ENCODE results near the gene OPTN.
A peak's percentile ranks its signal among the peaks of the same experiment; 100 is the strongest.
"Not testable (repeated sequence)": the region's sequence is repeated elsewhere in the genome, so short reads cannot be mapped to it uniquely, and the experiment has no call there.

The OPTN gene

GRCh38 chr10:13091801-13092200 is 8.2 kb upstream of the OPTN start:
- TF ChIP-seq CTCF (conservative IDR thresholded peaks at IDR 0.05) = no peak
- no peak overlapping the region for H3K27ac ChIP-seq

GRCh38 chr10:13092291-13093102 is 7.5 kb upstream of the OPTN start:
- no peak for TF ChIP-seq CTCF (conservative IDR thresholded peaks at IDR 0.05)

GRCh38 chr10:13094082-13094481 is 5.9 kb upstream of the OPTN start:
- H3K27ac ChIP-seq = not testable (repeated sequence)

More at GRCh38 chr10:13092291-13093102, 7.5 kb upstream of the OPTN start:
- no peak overlapping the region for H3K27ac ChIP-seq

- no peak overlapping the region for H3K27ac ChIP-seq
- TF ChIP-seq CTCF (conservative IDR thresholded peaks at IDR 0.05) = no peak
Measured at GRCh38 chr10:13095094-13095493, 4.9 kb upstream of the OPTN start.

- TF ChIP-seq CTCF (conservative IDR thresholded peaks at IDR 0.05) = no peak
Measured at GRCh38 chr10:13095929-13096328, 4.0 kb upstream of the OPTN start.

GRCh38 chr10:13099144-13099665 is 758 bp upstream of the OPTN start:
- peak overlapping the region; percentile 78 for H3K27ac ChIP-seq
- TF ChIP-seq CTCF (conservative IDR thresholded peaks at IDR 0.05) = peak; percentile 58; the same call in 1 of the 2 replicates

More at GRCh38 chr10:13095929-13096328, 4.0 kb upstream of the OPTN start:
- H3K27ac ChIP-seq = no peak overlapping the region

GRCh38 chr10:13100349-13101294 is 659 bp downstream of the OPTN start:
- H3K27ac ChIP-seq = peak overlapping the region; percentile 78
- TF ChIP-seq CTCF (conservative IDR thresholded peaks at IDR 0.05) = no peak
